MCF 10A (cell line): Measurements from ENCODE around the gene UPF2. TPM values are rescaled to one million over a fixed set of nuclear protein-coding genes. Genes with fewer than 3 reads are reported as not detected.
A peak's percentile ranks its signal among the peaks of the same experiment; 100 is the strongest.

ENCODE experiments used
- BruUV-seq: library from RNA; stranded (reverse); fragments of 400-500 nt; replicated peaks from 2 replicates; lab custom pipeline; 2021; lab: Mats Ljungman, UMichigan
- CTCF ChIA-PET: fragments of 300-600 bp; sonication (Branson Sonifier 250); formaldehyde crosslinking; extraction: SDS; loops from one replicate; lab custom pipeline; 2021; ENCODE audit warnings: antibody characterized with exemption, inconsistent platforms; lab: Yijun Ruan, JAX
- POLR2A ChIA-PET: fragments of 300-600, 350-650 bp; sonication (Branson Sonifier 250); formaldehyde crosslinking; extraction: SDS; loops from one replicate; lab custom pipeline; 2020; ENCODE audit warnings: antibody characterized with exemption, inconsistent platforms; lab: Yijun Ruan, JAX
- DNase-seq: peaks from one replicate; pipeline ENCODE4 v3.0.0-alpha.2; 2018; ENCODE audit not compliant: unreplicated experiment
- H3K27ac Mint-ChIP-seq: one replicate; pipeline ENCODE4 v1.8.0; 2022; ENCODE audit warnings: mild to moderate bottlenecking, low read depth, mixed read lengths; ENCODE audit not compliant: unreplicated experiment
- H3K27me3 Mint-ChIP-seq: one replicate; pipeline ENCODE4 v1.8.0; 2022; ENCODE audit warnings: mixed read lengths; ENCODE audit not compliant: insufficient read depth, unreplicated experiment
- H3K36me3 Mint-ChIP-seq: one replicate; pipeline ENCODE4 v1.8.0; 2022; ENCODE audit warnings: mild to moderate bottlenecking, moderate library complexity, mixed read lengths; ENCODE audit not compliant: insufficient read depth, unreplicated experiment
- H3K4me1 Mint-ChIP-seq: one replicate; pipeline ENCODE4 v1.8.0; 2022; ENCODE audit warnings: mixed read lengths; ENCODE audit not compliant: insufficient read depth, unreplicated experiment
- H3K4me3 Mint-ChIP-seq: one replicate; pipeline ENCODE4 v1.8.0; 2022; ENCODE audit warnings: mild to moderate bottlenecking, moderate library complexity, mixed read lengths; ENCODE audit not compliant: unreplicated experiment
- H3K9me3 Mint-ChIP-seq: one replicate; pipeline ENCODE4 v1.8.0; 2022; ENCODE audit warnings: mixed read lengths; ENCODE audit not compliant: unreplicated experiment
- CTCF ChIP-seq: fragments of 200-600 bp; IDR thresholded peaks from one replicate; pipeline ENCODE4 v1.8.0; 2022; ENCODE audit warnings: antibody characterized with exemption, mild to moderate bottlenecking; ENCODE audit not compliant: unreplicated experiment
- intact Hi-C: fragments of 100-400 bp; cut with micrococcal nuclease; formaldehyde crosslinking; loops from 2 replicates; pipeline ENCODE4 v1.14.1; 2022
- total RNA-seq: library from RNA; stranded (reverse); gene quantifications from 2 replicates; pipeline ENCODE4 v1.2.3, GENCODE V29; 2022

UPF2 gene
- total RNA-seq, 1 experiment from 2014 or later, result 24.7 TPM

- ChIA-PET POLR2A (interaction anchor here (0.7 to 1.4 kb wide), 2 partner anchors 9 to 12 kb away, joined by 3 read pairs; no protein-coding TSS in a partner anchor), CTCF (interaction anchor here (0.8 to 1.3 kb wide), 2 partner anchors 21 to 57 kb away, joined by 3 read pairs; no protein-coding TSS in a partner anchor)
- intact Hi-C loops, result no loop called here
- no peak for TF ChIP-seq CTCF
- peaks cover 8% of the 10 kb centered on the region for H3K4me1 Mint-ChIP-seq
- no peak overlapping the region for H3K4me3 Mint-ChIP-seq
- H3K27ac Mint-ChIP-seq, result no peak overlapping the region
- H3K27me3 Mint-ChIP-seq, result no peaks in the 10 kb centered on the region
- DNase-seq, result peak; percentile 5
- no TSS peak for BruUV-seq
- H3K36me3 Mint-ChIP-seq, result peaks cover 65% of the 10 kb centered on the region
- H3K9me3 Mint-ChIP-seq, result no peaks in the 10 kb centered on the region
These were observed 112.2 kb downstream of the UPF2 start for GRCh38 chr10:11930312-11930978.

DNA sequence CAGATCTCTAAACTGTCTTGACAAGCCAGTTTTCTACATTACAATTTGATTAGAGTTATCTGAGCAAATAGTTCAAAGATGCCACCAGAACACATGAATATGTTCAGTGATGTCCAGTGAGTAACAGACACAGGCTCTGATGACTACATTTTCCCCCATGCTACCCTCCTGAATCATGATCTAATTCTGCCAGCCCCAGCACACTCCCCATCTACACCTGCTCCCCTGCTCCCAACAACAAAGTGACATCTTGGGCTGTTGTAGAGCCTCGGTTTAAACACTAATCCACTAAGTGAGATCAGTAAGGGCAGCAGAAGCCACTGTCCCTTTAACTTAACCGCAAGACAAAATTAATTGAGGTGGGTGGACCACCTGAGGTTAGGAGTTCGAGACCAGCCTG is 114.9 kb downstream of the UPF2 start:
- no peaks in the 10 kb centered on the region for H3K9me3 Mint-ChIP-seq
- BruUV-seq, result no TSS peak
- no peak for TF ChIP-seq CTCF
- ChIA-PET POLR2A (no interaction called here), CTCF (interaction anchor here (0.7 kb wide), 1 partner anchor 268 kb away, joined by 3 read pairs; the partner anchor contains the start of genes CDC123 and NUDT5)
- H3K36me3 Mint-ChIP-seq, result peaks cover 84% of the 10 kb centered on the region
- H3K4me1 Mint-ChIP-seq, result no peaks in the 10 kb centered on the region
- intact Hi-C loops, result no loop called here
- H3K27ac Mint-ChIP-seq, result no peak overlapping the region
- DNase-seq, result no peak
- H3K27me3 Mint-ChIP-seq, result no peaks in the 10 kb centered on the region
- H3K4me3 Mint-ChIP-seq, result no peak overlapping the region

GRCh38 chr10:11921800-11922392 is 120.7 kb downstream of the UPF2 start:
- Mint-ChIP-seq H3K27me3 (no peaks in the 10 kb centered on the region), H3K4me3 (no peak overlapping the region), H3K36me3 (peaks cover 76% of the 10 kb centered on the region), H3K9me3 (no peaks in the 10 kb centered on the region), H3K27ac (no peak overlapping the region), H3K4me1 (no peaks in the 10 kb centered on the region)
- no peak for DNase-seq
- ChIA-PET POLR2A (interaction anchor here (0.6 to 0.7 kb wide), 3 partner anchors 23 to 945 kb away, joined by 3 to 4 read pairs (median 3); no protein-coding TSS in a partner anchor), CTCF (interaction anchor here (0.7 to 0.8 kb wide), 2 partner anchors 35 to 59 kb away, joined by 3 to 4 read pairs; no protein-coding TSS in a partner anchor)
- intact Hi-C loops, result no loop called here
- TF ChIP-seq CTCF, result no peak
- no TSS peak for BruUV-seq

- intact Hi-C loops, result no loop called here
- POLR2A ChIA-PET, result interaction anchor here (0.6 to 1.3 kb wide), 3 partner anchors 12 to 790 kb away, joined by 3 read pairs; no protein-coding TSS in a partner anchor
- BruUV-seq, result no TSS peak
- Mint-ChIP-seq H3K27ac (no peak overlapping the region), H3K4me3 (no peak overlapping the region), H3K36me3 (peaks cover 50% of the 10 kb centered on the region), H3K9me3 (no peaks in the 10 kb centered on the region), H3K27me3 (no peaks in the 10 kb centered on the region), H3K4me1 (peaks cover 5% of the 10 kb centered on the region)
- no peak for TF ChIP-seq CTCF
- CTCF ChIA-PET, result interaction anchor here (0.9 to 1.5 kb wide), 2 partner anchors 38 to 126 kb away, joined by 3 to 5 read pairs; no protein-coding TSS in a partner anchor
- no peak for DNase-seq
These were observed 123.3 kb downstream of the UPF2 start for GRCh38 chr10:11919271-11919670.
